Activated CD4-positive, CD25-positive, alpha-beta regulatory T cell treated with anti-CD3 and anti-CD28 coated beads, Interleukin-2, amount 50 U/mL, for 16 hours (primary cell): Measurements from ENCODE around the gene EPN1.
"Not testable (repeated sequence)": the region's sequence is repeated elsewhere in the genome, so short reads cannot be mapped to it uniquely, and the experiment has no call there.

ENCODE experiments used
- DNase-seq: peaks from one replicate; pipeline ENCODE4 v3.0.0-alpha.2; 2020; ENCODE audit warnings: low read depth, low spot score

Gene EPN1

GRCh38 chr19:55693336-55693974, 18.4 kb downstream of the EPN1 start:
- DNase-seq: no peak

GRCh38 chr19:55694241-55694655, 19.2 kb downstream of the EPN1 start:
- DNase-seq: no peak

- no peak for DNase-seq
Measured at GRCh38 chr19:55694656-55695491, 19.8 kb downstream of the EPN1 start.

- DNase-seq: no peak
Measured at GRCh38 chr19:55695511-55696290, 20.7 kb downstream of the EPN1 start.

- DNase-seq: no peak
Measured at GRCh38 chr19:55696301-55697068, 21.5 kb downstream of the EPN1 start.

GRCh38 chr19:55697069-55697440, 22.0 kb downstream of the EPN1 start:
- no peak for DNase-seq

GRCh38 chr19:55697698-55698097, 22.7 kb downstream of the EPN1 start:
- no peak for DNase-seq

GRCh38 chr19:55698256-55698655, 23.2 kb downstream of the EPN1 start:
- no peak for DNase-seq

- DNase-seq: no peak
Measured at GRCh38 chr19:55699221-55699620, 24.2 kb downstream of the EPN1 start.

- DNase-seq: no peak
Measured at GRCh38 chr19:55700813-55701212, 25.8 kb downstream of the EPN1 start.

GRCh38 chr19:55702131-55702627, 27.2 kb downstream of the EPN1 start:
- DNase-seq: no peak

GRCh38 chr19:55703790-55704215, 28.8 kb downstream of the EPN1 start:
- DNase-seq: no peak

GRCh38 chr19:55704494-55705245, 29.6 kb downstream of the EPN1 start:
- no peak for DNase-seq

- no peak for DNase-seq
Measured at GRCh38 chr19:55705972-55706371, 30.9 kb downstream of the EPN1 start.

GRCh38 chr19:55711719-55712118, 36.7 kb downstream of the EPN1 start:
- DNase-seq: no peak

GRCh38 chr19:55712804-55713631, 38.0 kb downstream of the EPN1 start:
- no peak for DNase-seq

GRCh38 chr19:55716531-55716930, 41.5 kb downstream of the EPN1 start:
- DNase-seq: no peak

- DNase-seq: no peak
Measured at GRCh38 chr19:55717251-55717650, 42.2 kb downstream of the EPN1 start.

GRCh38 chr19:55717879-55718711, 43.1 kb downstream of the EPN1 start:
- not testable (repeated sequence) for DNase-seq
